ENCODE data around the gene FAM163B. TPM values are rescaled to one million over a fixed set of nuclear protein-coding genes. Genes with fewer than 3 reads are reported as not detected.
"Not testable (repeated sequence)": the region's sequence is repeated elsewhere in the genome, so short reads cannot be mapped to it uniquely, and the experiment has no call there.

FAM163B gene
- total RNA-seq, 1 experiment from 2014 or later = 2.0 TPM

DNA sequence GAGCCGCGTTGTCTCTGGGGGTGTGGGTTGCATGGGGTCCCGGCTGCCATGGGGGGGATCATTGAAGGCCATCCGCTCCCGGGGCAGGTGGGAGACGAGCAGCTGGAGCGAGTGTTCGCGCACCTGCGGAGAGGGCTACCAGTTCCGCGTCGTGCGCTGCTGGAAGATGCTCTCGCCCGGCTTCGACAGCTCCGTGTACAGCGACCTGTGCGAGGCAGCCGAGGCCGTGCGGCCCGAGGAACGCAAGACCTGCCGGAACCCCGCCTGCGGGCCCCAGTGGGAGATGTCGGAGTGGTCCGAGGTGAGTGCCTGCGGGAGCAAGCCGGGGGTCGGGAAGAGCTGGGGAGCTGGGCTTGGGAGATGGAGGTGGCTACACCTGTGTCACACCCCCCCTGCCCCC, 41.0 kb downstream of the FAM163B start (continued):
- no peak for TF ChIP-seq ZNF671 (CRISPR knock-in tag; IDR thresholded peaks at IDR 0.05)
- TF ChIP-seq, protein P1, sequence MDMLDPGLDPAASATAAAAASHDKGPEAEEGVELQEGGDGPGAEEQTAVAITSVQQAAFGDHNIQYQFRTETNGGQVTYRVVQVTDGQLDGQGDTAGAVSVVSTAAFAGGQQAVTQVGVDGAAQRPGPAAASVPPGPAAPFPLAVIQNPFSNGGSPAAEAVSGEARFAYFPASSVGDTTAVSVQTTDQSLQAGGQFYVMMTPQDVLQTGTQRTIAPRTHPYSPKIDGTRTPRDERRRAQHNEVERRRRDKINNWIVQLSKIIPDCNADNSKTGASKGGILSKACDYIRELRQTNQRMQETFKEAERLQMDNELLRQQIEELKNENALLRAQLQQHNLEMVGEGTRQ (CRISPR knock-in tag; IDR thresholded peaks at IDR 0.05) = no peak

DNA sequence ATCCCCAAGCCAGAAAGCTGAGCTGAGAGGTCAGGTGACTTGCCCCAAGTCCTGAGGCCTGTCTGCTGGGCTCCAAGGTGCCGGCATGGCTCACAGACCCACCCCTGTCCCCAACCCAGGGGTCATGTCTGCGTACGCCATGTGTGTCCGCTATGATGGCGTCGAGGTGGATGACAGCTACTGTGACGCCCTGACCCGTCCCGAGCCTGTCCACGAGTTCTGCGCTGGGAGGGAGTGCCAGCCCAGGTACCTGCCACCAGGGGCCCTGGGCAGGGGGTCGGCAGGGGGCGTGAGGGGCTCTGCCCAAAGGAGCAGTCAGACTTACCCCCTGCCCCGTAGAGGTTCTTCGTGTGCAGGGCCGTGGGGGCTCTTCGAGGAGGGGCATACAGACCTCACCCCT, 42.4 kb downstream of the FAM163B start:
- Mint-ChIP-seq H3K36me3 (no peaks in the 10 kb centered on the region), H3K4me3 (no peak overlapping the region), H3K4me1 (peaks cover 10% of the 10 kb centered on the region; the same call in 1 of the 2 replicates), H3K9me3 (no peaks in the 10 kb centered on the region), H3K27me3 (ENCODE audit: low read depth) (no peaks in the 10 kb centered on the region; the same call in 1 of the 2 replicates), H3K27ac (no peak overlapping the region)
- ChIA-PET POLR2A (no interaction called here), CTCF (interaction anchor here (1.5 kb wide), 1 partner anchor 12 kb away, joined by 3 read pairs; no protein-coding TSS in a partner anchor)
- ATAC-seq (no peak), DNase-seq (ENCODE audit: low spot score) (no peak)
- TF ChIP-seq, protein P2, sequence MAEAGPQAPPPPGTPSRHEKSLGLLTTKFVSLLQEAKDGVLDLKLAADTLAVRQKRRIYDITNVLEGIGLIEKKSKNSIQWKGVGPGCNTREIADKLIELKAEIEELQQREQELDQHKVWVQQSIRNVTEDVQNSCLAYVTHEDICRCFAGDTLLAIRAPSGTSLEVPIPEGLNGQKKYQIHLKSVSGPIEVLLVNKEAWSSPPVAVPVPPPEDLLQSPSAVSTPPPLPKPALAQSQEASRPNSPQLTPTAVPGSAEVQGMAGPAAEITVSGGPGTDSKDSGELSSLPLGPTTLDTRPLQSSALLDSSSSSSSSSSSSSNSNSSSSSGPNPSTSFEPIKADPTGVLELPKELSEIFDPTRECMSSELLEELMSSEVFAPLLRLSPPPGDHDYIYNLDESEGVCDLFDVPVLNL (CRISPR knock-in tag; IDR thresholded peaks at IDR 0.05; ENCODE audit: borderline replicate concordance, low read depth) = no peak
- TF ChIP-seq ZNF423 (CRISPR knock-in tag; IDR thresholded peaks at IDR 0.05) = no peak

DNA sequence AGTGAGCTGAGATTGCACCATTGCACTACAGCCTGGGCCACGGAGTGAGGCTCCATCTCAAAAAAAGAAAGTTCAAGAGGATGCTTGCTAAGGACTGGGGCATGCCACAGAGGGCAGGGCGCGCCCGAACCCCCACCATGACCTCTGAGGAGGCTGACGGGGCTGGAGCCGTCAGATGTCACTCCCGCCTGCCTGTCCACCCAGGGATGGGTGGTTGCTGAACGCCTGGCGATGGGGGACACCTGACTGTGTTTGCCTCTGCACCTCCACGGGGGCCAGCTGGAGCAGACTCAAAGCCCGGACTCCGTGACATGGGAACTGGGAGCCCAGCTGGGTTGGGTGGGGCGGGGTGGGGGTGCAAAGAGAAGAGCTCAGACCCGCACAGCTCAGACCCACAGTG, 42.8 kb downstream of the FAM163B start:
- ATAC-seq (no peak), DNase-seq (ENCODE audit: low spot score) (no peak)
- ChIA-PET POLR2A (no interaction called here), CTCF (interaction anchor here (1.5 kb wide), 1 partner anchor 12 kb away, joined by 3 read pairs; no protein-coding TSS in a partner anchor)
- Mint-ChIP-seq H3K4me1 (peaks cover 10% of the 10 kb centered on the region; the same call in 1 of the 2 replicates), H3K4me3 (no peak overlapping the region), H3K9me3 (no peaks in the 10 kb centered on the region), H3K36me3 (no peaks in the 10 kb centered on the region), H3K27me3 (ENCODE audit: low read depth) (no peaks in the 10 kb centered on the region; the same call in 1 of the 2 replicates), H3K27ac (no peak overlapping the region)
- TF ChIP-seq SMAD4 (CRISPR knock-in tag; IDR thresholded peaks at IDR 0.05) = no peak
- TF ChIP-seq, protein P3, sequence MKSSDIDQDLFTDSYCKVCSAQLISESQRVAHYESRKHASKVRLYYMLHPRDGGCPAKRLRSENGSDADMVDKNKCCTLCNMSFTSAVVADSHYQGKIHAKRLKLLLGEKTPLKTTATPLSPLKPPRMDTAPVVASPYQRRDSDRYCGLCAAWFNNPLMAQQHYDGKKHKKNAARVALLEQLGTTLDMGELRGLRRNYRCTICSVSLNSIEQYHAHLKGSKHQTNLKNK (CRISPR knock-in tag; IDR thresholded peaks at IDR 0.05) = no peak
- no peak for TF ChIP-seq ZNF121 (CRISPR knock-in tag; IDR thresholded peaks at IDR 0.05)
- no peak for TF ChIP-seq TEAD4 (CRISPR knock-in tag; IDR thresholded peaks at IDR 0.05)
- no peak for TF ChIP-seq MYBL2 (CRISPR knock-in tag; IDR thresholded peaks at IDR 0.05)
- TF ChIP-seq FOXP1 (CRISPR knock-in tag; IDR thresholded peaks at IDR 0.05; ENCODE audit: borderline replicate concordance) = no peak
- TF ChIP-seq JAZF1 (CRISPR knock-in tag; IDR thresholded peaks at IDR 0.05) = no peak

DNA sequence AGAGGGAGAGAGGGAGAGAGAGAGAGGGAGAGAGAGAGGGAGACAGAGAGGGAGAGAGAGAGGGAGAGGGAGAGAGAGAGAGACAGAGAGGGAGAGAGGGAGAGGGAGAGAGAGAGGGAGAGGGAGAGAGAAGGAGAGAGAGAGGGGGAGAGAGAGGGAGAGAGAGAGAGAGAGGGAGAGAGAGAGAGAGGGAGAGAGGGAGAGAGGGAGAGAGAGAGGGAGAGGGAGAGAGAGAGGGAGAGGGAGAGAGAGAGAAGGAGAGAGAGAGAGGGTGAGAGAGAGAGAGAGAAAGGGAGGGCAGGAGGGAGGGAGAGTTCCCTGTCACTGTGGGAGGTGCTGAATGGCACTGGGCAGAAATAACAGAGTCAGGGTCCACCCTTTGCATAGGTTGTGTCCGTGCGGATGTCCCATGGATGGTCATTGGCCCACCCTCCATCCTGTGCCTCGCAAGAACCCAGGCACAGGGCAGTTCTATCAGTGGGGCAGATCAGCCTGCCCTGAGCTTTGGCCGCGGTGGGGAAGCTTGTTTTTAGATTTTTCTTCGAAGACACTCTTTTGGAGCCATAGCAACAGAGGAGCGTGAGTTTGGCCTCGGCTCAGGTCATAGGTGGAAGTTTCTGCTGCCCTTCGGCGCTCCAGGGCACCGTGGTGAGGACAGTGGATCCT, 44.6 kb downstream of the FAM163B start:
- no peak for TF ChIP-seq SOX15 (CRISPR knock-in tag; IDR thresholded peaks at IDR 0.05)
- TF ChIP-seq CREB1 (CRISPR knock-in tag; IDR thresholded peaks at IDR 0.05) = no peak
- no peak for TF ChIP-seq IRF2 (CRISPR knock-in tag; IDR thresholded peaks at IDR 0.05; ENCODE audit: borderline replicate concordance, low read depth)
- TF ChIP-seq MXD4 (CRISPR knock-in tag; IDR thresholded peaks at IDR 0.05; ENCODE audit: borderline replicate concordance) = no peak
- TF ChIP-seq GABPB1 (CRISPR knock-in tag; IDR thresholded peaks at IDR 0.05) = no peak
- no peaks in the 10 kb centered on the region for H3K36me3 Mint-ChIP-seq
- peak overlapping the region; percentile 49; the same call in 1 of the 2 replicates for H3K27ac Mint-ChIP-seq
- ATAC-seq (no peak), DNase-seq (ENCODE audit: low spot score) (no peak)
- POLR2A ChIA-PET = no interaction called here
- no peak overlapping the region for H3K4me3 Mint-ChIP-seq
- CTCF ChIA-PET = interaction anchor here (0.7 kb wide), 1 partner anchor 161 kb away, joined by 3 read pairs; no protein-coding TSS in a partner anchor
- H3K4me1 Mint-ChIP-seq = peaks cover 8% of the 10 kb centered on the region; the same call in 1 of the 2 replicates
- no peaks in the 10 kb centered on the region; the same call in 1 of the 2 replicates for H3K9me3 Mint-ChIP-seq
- no peaks in the 10 kb centered on the region; the same call in 1 of the 2 replicates for H3K27me3 Mint-ChIP-seq (ENCODE audit: low read depth)

DNA sequence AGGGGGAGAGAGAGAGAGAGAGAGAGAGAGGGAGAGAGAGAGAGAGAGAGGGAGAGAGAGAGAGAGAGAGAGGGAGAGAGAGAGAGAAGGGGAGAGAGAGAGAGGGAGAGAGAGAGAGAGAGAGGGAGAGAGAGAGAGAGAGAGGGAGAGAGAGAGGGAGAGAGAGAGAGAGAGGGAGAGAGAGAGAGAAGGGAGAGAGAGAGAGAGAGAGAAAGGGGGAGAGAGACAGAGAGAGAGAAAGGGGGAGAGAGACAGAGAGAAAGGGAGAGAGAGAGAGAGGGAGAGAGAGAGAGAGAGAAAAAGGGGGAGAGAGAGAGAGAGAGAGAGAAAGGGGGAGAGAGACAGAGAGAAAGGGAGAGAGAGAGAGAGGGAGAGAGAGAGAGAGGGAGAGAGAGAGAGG, 45.4 kb downstream of the FAM163B start:
- DNase-seq (ENCODE audit: low spot score); CTCF ChIA-PET; H3K4me3 Mint-ChIP-seq; H3K9me3 Mint-ChIP-seq; H3K27ac Mint-ChIP-seq; ATAC-seq; POLR2A ChIA-PET; H3K27me3 Mint-ChIP-seq (ENCODE audit: low read depth); H3K36me3 Mint-ChIP-seq: not testable (repeated sequence)
- H3K4me1 Mint-ChIP-seq = peaks cover 11% of the 10 kb centered on the region

All from WTC11 (cell line).